Measurements from ENCODE around the gene LEKR1.

The LEKR1 gene

DNA sequence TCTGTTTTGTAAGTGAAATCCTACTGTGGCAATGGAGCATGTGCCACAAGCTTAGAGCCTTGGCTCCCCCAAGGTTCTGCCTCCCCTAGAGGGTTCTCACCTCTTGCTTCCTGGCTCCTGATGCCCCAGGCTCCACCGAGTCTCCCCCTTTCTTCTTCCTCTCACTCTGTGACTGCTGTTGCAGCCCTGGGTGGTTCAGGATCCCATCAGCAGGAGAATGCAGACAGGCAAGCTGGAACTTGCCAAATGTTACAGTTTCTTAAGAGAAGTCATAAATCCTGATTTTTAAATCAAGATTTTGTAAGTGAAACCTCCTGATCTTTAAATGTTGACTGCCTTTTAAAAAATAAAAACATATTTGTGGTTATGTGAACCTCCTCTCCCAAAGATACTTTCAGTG, 199.9 kb downstream of the LEKR1 start:
- peaks cover 5% of the 10 kb centered on the region; the same call in 1 of the 2 replicates for H3K9me3 ChIP-seq (ENCODE audit: insufficient read depth, low read length)
- no peaks in the 10 kb centered on the region for H3K36me3 ChIP-seq (ENCODE audit: insufficient read depth, insufficient read length, low read length)
- TF ChIP-seq SUZ12 (IDR thresholded peaks at IDR 0.05; ENCODE audit: extremely low read depth, insufficient read depth, insufficient read length) = no peak
- no peak for TF ChIP-seq ZNF274 (IDR thresholded peaks at IDR 0.05; ENCODE audit: low read depth, low read length)
- DNase-seq (ENCODE audit: low read depth, low spot score) = no peak
- H3K9ac ChIP-seq (ENCODE audit: insufficient read length, low read depth) = no peak overlapping the region
- no peaks in the 10 kb centered on the region for H3K27me3 ChIP-seq (ENCODE audit: insufficient read depth, insufficient read length)
- no peaks in the 10 kb centered on the region for H3K4me1 ChIP-seq (ENCODE audit: insufficient read depth, insufficient read length)
- no peak overlapping the region for H3K4me3 ChIP-seq (ENCODE audit: insufficient read length, low read depth)

DNA sequence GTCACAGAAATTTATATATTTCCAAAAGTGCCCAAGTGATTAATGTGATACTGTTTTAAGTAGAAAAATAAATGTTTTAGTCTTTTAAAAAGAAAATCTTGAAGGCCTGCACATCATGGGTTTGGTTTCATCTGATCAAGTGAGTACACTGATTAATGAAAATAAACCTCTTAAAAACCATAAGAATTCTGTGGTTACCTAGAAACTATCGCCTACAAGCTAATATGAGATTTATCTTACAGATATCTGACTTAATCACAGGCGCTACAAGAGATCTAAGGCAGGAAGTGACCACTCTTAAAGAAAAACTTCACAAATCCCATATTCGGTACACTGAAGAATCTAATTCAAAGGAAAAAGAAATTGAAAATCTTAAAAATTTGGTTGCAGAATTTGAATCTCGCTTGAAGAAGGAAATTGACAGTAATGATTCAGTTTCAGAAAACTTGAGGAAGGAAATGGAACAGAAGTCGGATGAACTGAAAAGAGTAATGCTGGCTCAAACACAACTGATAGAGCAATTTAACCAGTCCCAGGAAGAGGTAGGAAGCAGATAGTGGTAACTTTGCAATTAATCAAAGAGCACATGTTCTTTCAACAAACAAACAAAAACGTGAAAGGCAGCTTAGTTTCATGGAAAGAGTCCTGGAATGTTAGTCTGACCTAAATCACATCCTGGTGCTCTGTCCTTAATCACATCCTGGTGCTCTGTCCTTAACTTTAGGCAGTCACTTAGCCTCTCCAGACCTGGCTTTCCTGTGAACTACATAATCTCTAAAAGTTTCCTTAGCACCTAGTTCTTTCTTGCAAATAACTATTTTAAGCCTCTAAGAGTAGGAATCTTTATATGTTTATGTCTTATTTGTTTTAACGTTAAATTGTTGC, 201.9 kb downstream of the LEKR1 start:
- H3K9me3 ChIP-seq (ENCODE audit: insufficient read depth, low read length) = peaks cover 5% of the 10 kb centered on the region; the same call in 1 of the 2 replicates
- no peak overlapping the region for H3K4me3 ChIP-seq (ENCODE audit: insufficient read length, low read depth)
- no peaks in the 10 kb centered on the region for H3K36me3 ChIP-seq (ENCODE audit: insufficient read depth, insufficient read length, low read length)
- H3K9ac ChIP-seq (ENCODE audit: insufficient read length, low read depth) = no peak overlapping the region
- H3K4me1 ChIP-seq (ENCODE audit: insufficient read depth, insufficient read length) = no peaks in the 10 kb centered on the region
- H3K27me3 ChIP-seq (ENCODE audit: insufficient read depth, insufficient read length) = no peaks in the 10 kb centered on the region
- DNase-seq (ENCODE audit: low read depth, low spot score) = no peak
- no peak for TF ChIP-seq SUZ12 (IDR thresholded peaks at IDR 0.05; ENCODE audit: extremely low read depth, insufficient read depth, insufficient read length)
- TF ChIP-seq YY1 (IDR thresholded peaks at IDR 0.05; ENCODE audit: insufficient read depth, insufficient read length) = no peak
- TF ChIP-seq ZNF274 (IDR thresholded peaks at IDR 0.05; ENCODE audit: low read depth, low read length) = no peak

GRCh38 chr3:157029365-157029790, 203.2 kb downstream of the LEKR1 start:
- H3K36me3 ChIP-seq (ENCODE audit: insufficient read depth, insufficient read length, low read length) = no peaks in the 10 kb centered on the region
- DNase-seq (ENCODE audit: low read depth, low spot score) = no peak
- no peaks in the 10 kb centered on the region for H3K4me1 ChIP-seq (ENCODE audit: insufficient read depth, insufficient read length)
- no peak overlapping the region for H3K4me3 ChIP-seq (ENCODE audit: insufficient read length, low read depth)
- no peak for TF ChIP-seq YY1 (IDR thresholded peaks at IDR 0.05; ENCODE audit: insufficient read depth, insufficient read length)
- H3K9ac ChIP-seq (ENCODE audit: insufficient read length, low read depth) = no peak overlapping the region
- H3K27me3 ChIP-seq (ENCODE audit: insufficient read depth, insufficient read length) = no peaks in the 10 kb centered on the region
- H3K9me3 ChIP-seq (ENCODE audit: insufficient read depth, low read length) = peaks cover 5% of the 10 kb centered on the region; the same call in 1 of the 2 replicates

GRCh38 chr3:157030712-157031111, 204.6 kb downstream of the LEKR1 start:
- Histone ChIP-seq H3K36me3 (ENCODE audit: insufficient read depth, insufficient read length, low read length) (no peaks in the 10 kb centered on the region), H3K4me3 (ENCODE audit: insufficient read length, low read depth) (no peak overlapping the region), H3K4me1 (ENCODE audit: insufficient read depth, insufficient read length) (no peaks in the 10 kb centered on the region), H3K27me3 (ENCODE audit: insufficient read depth, insufficient read length) (no peaks in the 10 kb centered on the region), H3K9ac (ENCODE audit: insufficient read length, low read depth) (no peak overlapping the region), H3K9me3 (ENCODE audit: insufficient read depth, low read length) (peaks cover 5% of the 10 kb centered on the region; the same call in 1 of the 2 replicates)
- no peak for TF ChIP-seq SUZ12 (IDR thresholded peaks at IDR 0.05; ENCODE audit: extremely low read depth, insufficient read depth, insufficient read length)
- TF ChIP-seq ZNF274 (IDR thresholded peaks at IDR 0.05; ENCODE audit: low read depth, low read length) = no peak
- no peak for TF ChIP-seq YY1 (IDR thresholded peaks at IDR 0.05; ENCODE audit: insufficient read depth, insufficient read length)
- no peak for DNase-seq (ENCODE audit: low read depth, low spot score)

DNA sequence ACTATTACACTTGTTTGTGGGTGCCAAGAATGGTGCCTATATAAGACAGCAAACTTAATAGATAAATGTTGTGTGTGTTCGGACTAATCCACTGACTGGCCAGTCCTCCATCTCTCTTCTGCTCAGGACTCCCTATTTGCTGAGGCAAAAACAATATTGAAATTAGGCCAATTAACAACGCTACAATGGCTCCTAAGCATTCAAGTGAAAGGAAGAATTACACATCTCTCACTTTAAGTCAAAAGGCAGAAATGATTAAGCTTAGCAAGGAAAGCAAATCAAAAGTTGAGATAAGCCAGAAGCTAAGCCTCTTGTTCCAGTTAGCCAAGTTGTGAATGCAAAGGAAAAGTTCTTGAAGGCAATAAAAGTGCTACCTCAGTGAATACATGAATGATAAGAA, 206.8 kb downstream of the LEKR1 start:
- Histone ChIP-seq H3K4me1 (ENCODE audit: insufficient read depth, insufficient read length) (no peaks in the 10 kb centered on the region), H3K4me3 (ENCODE audit: insufficient read length, low read depth) (no peak overlapping the region), H3K9me3 (ENCODE audit: insufficient read depth, low read length) (peaks cover 5% of the 10 kb centered on the region; the same call in 1 of the 2 replicates), H3K27me3 (ENCODE audit: insufficient read depth, insufficient read length) (no peaks in the 10 kb centered on the region), H3K9ac (ENCODE audit: insufficient read length, low read depth) (no peak overlapping the region), H3K36me3 (ENCODE audit: insufficient read depth, insufficient read length, low read length) (no peaks in the 10 kb centered on the region)
- no peak for DNase-seq (ENCODE audit: low read depth, low spot score)
- TF ChIP-seq SUZ12 (IDR thresholded peaks at IDR 0.05; ENCODE audit: extremely low read depth, insufficient read depth, insufficient read length) (no peak), YY1 (IDR thresholded peaks at IDR 0.05; ENCODE audit: insufficient read depth, insufficient read length) (no peak), ZNF274 (IDR thresholded peaks at IDR 0.05; ENCODE audit: low read depth, low read length) (no peak)

- Histone ChIP-seq H3K9me3 (ENCODE audit: insufficient read depth, low read length) (no peaks in the 10 kb centered on the region), H3K36me3 (ENCODE audit: insufficient read depth, insufficient read length, low read length) (no peaks in the 10 kb centered on the region), H3K4me1 (ENCODE audit: insufficient read depth, insufficient read length) (no peaks in the 10 kb centered on the region), H3K9ac (ENCODE audit: insufficient read length, low read depth) (no peak overlapping the region), H3K4me3 (ENCODE audit: insufficient read length, low read depth) (no peak overlapping the region), H3K27me3 (ENCODE audit: insufficient read depth, insufficient read length) (no peaks in the 10 kb centered on the region)
- DNase-seq (ENCODE audit: low read depth, low spot score) = no peak
- no peak for TF ChIP-seq SUZ12 (IDR thresholded peaks at IDR 0.05; ENCODE audit: extremely low read depth, insufficient read depth, insufficient read length)
- no peak for TF ChIP-seq ZNF274 (IDR thresholded peaks at IDR 0.05; ENCODE audit: low read depth, low read length)
- no peak for TF ChIP-seq YY1 (IDR thresholded peaks at IDR 0.05; ENCODE audit: insufficient read depth, insufficient read length)
Observed at GRCh38 chr3:157040456-157040855, 214.3 kb downstream of the LEKR1 start.

GRCh38 chr3:157042226-157042625, 216.1 kb downstream of the LEKR1 start:
- DNase-seq (ENCODE audit: low read depth, low spot score) = no peak

More at GRCh38 chr3:157042226-157042625, 216.1 kb downstream of the LEKR1 start:
- no peaks in the 10 kb centered on the region for H3K9me3 ChIP-seq (ENCODE audit: insufficient read depth, low read length)
- TF ChIP-seq YY1 (IDR thresholded peaks at IDR 0.05; ENCODE audit: insufficient read depth, insufficient read length) = no peak
- TF ChIP-seq SUZ12 (IDR thresholded peaks at IDR 0.05; ENCODE audit: extremely low read depth, insufficient read depth, insufficient read length) = no peak
- no peak for TF ChIP-seq ZNF274 (IDR thresholded peaks at IDR 0.05; ENCODE audit: low read depth, low read length)
- no peaks in the 10 kb centered on the region for H3K4me1 ChIP-seq (ENCODE audit: insufficient read depth, insufficient read length)
- no peaks in the 10 kb centered on the region for H3K27me3 ChIP-seq (ENCODE audit: insufficient read depth, insufficient read length)
- no peak overlapping the region for H3K9ac ChIP-seq (ENCODE audit: insufficient read length, low read depth)
- no peak overlapping the region for H3K4me3 ChIP-seq (ENCODE audit: insufficient read length, low read depth)
- no peaks in the 10 kb centered on the region for H3K36me3 ChIP-seq (ENCODE audit: insufficient read depth, insufficient read length, low read length)
